GM23248 (cell line): ENCODE results near the gene PNKP.

ENCODE experiments used
- EZH2 ChIP-seq: fragments of 200-600 bp; sonication (generic); IDR thresholded peaks from 2 replicates; pipeline ENCODE4 v1.6.1; 2018; ENCODE audit warnings: antibody characterized with exemption, mild to moderate bottlenecking; ENCODE audit not compliant: insufficient read depth, poor library complexity, severe bottlenecking
- EZH2phosphoT487 ChIP-seq: fragments of 200-600 bp; sonication (generic); IDR thresholded peaks from 2 replicates; pipeline ENCODE4 v1.6.1; 2018; ENCODE audit warnings: antibody characterized with exemption, moderate library complexity, mild to moderate bottlenecking, low read depth; ENCODE audit not compliant: insufficient read depth

DNA sequence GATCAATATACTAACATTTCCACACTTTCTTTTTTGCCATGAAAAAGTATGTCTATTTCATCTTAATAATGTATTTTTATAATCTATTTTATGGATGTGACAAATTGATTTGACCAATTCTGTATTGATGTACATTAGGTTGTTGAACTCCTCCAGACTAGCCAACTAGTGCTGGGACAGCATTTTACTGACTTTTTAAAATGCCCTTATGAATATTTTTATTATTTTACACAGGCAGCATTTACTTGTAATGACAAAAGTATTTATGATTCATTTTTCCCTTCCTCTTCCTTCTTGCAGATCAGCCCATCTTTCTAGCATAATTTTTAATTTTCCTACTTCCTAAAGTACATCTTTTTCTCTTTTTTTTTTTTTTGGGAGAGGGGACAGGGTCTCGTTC, 53.4 kb downstream of the PNKP start:
- TF ChIP-seq EZH2 (no peak), EZH2phosphoT487 (no peak)
